PC-3 (cell line): Measurements from ENCODE around the gene ENTPD2. TPM values are rescaled to one million over a fixed set of nuclear protein-coding genes. Genes with fewer than 3 reads are reported as not detected.

Source experiments
- ATAC-seq: fragments of 200-7000 bp; cut with Tn5 transposase; 2 replicates; pipeline ENCODE4 v1.9.1; 2020; ENCODE audit warnings: mild to moderate bottlenecking, moderate library complexity
- BruUV-seq: library from RNA; stranded (reverse); fragments of 400-500 nt; replicated peaks from 2 replicates; lab custom pipeline; 2021; lab: Mats Ljungman, UMichigan
- CTCF ChIA-PET: fragments of 300-600 bp; sonication (Branson Sonifier 250); formaldehyde crosslinking; loops from one replicate; lab custom pipeline; 2022; ENCODE audit warnings: antibody characterized with exemption; lab: Charles Lee
- POLR2A ChIA-PET: fragments of 300-600 bp; sonication (Branson Sonifier 250); formaldehyde crosslinking; loops from one replicate; lab custom pipeline; 2022; ENCODE audit warnings: antibody characterized with exemption; ENCODE audit not compliant: unreplicated experiment; lab: Charles Lee
- DNase-seq: peaks from one replicate; pipeline ENCODE4 v3.0.0-alpha.2; 2015
- H2AFZ ChIP-seq: fragments of 300-600 bp; sonication (generic); 2 replicates; pipeline ENCODE4 v1.6.0; 2016; ENCODE audit warnings: antibody characterized with exemption, low read length
- H3F3A ChIP-seq: fragments of 300-600 bp; sonication (generic); one replicate; pipeline ENCODE4 v1.6.0; 2017; ENCODE audit warnings: antibody characterized with exemption, low read length, control low read depth, mild to moderate bottlenecking; ENCODE audit not compliant: unreplicated experiment
- H3K27ac ChIP-seq: fragments of 300-600 bp; sonication (generic); 2 replicates; pipeline ENCODE4 v1.5.1; 2016; ENCODE audit warnings: mild to moderate bottlenecking, low read length
- H3K27me3 ChIP-seq: fragments of 300-600 bp; sonication (generic); 2 replicates; pipeline ENCODE4 v1.6.1; 2016; ENCODE audit warnings: low read length, mixed read lengths
- H3K36me3 ChIP-seq: fragments of 300-600 bp; sonication (generic); 2 replicates; pipeline ENCODE4 v1.6.1; 2016; ENCODE audit warnings: low read depth, mixed run types, low read length, mixed read lengths
- H3K4me1 ChIP-seq: fragments of 300-600 bp; sonication (generic); 2 replicates; pipeline ENCODE4 v1.5.1; 2016; ENCODE audit warnings: low read length; ENCODE audit not compliant: insufficient read depth
- H3K4me2 ChIP-seq: fragments of 300-600 bp; sonication (generic); 2 replicates; pipeline ENCODE4 v1.6.0; 2016; ENCODE audit warnings: low read length
- H3K4me3 ChIP-seq: fragments of 300-600 bp; sonication (generic); 2 replicates; pipeline ENCODE4 v1.5.1; 2016; ENCODE audit warnings: mild to moderate bottlenecking, low read length, mixed read lengths
- H3K79me2 ChIP-seq: fragments of 300-600 bp; sonication (generic); 2 replicates; pipeline ENCODE4 v1.6.1; 2017; ENCODE audit warnings: low read length, mixed read lengths
- H3K9ac ChIP-seq: fragments of 300-600 bp; sonication (generic); 2 replicates; pipeline ENCODE4 v1.6.0; 2016; ENCODE audit warnings: mild to moderate bottlenecking, low read length
- H3K9me2 ChIP-seq: fragments of 300-600 bp; sonication (generic); replicated peaks from 2 replicates; pipeline ENCODE4 v1.6.1; 2016; ENCODE audit warnings: mixed run types, low read length, mixed read lengths
- H3K9me3 ChIP-seq: fragments of 300-600 bp; sonication (generic); 2 replicates; pipeline ENCODE4 v1.6.1; 2016; ENCODE audit warnings: low read length, mixed read lengths
- H4K20me1 ChIP-seq: fragments of 300-600 bp; sonication (generic); 2 replicates; pipeline ENCODE4 v1.6.1; 2016; ENCODE audit warnings: low read length, mixed read lengths
- EZH2 ChIP-seq: fragments of 300-600 bp; sonication (generic); IDR thresholded peaks from one replicate; pipeline ENCODE4 v1.6.1; 2017; ENCODE audit warnings: antibody characterized with exemption, mild to moderate bottlenecking, low read length; ENCODE audit not compliant: unreplicated experiment
- EZH2phosphoT487 ChIP-seq: fragments of 300-600 bp; sonication (generic); IDR thresholded peaks from 2 replicates; pipeline ENCODE4 v1.6.1; 2018; ENCODE audit warnings: mild to moderate bottlenecking, antibody characterized with exemption, low read length, borderline replicate concordance
- intact Hi-C: fragments of 100-400 bp; cut with micrococcal nuclease; formaldehyde crosslinking; loops from 2 replicates; pipeline ENCODE4 v1.9.0; 2023
- total RNA-seq: library from RNA; depleted of rRNA; stranded (reverse); fragments of >200 nt; gene quantifications from 2 replicates; pipeline ENCODE4 v1.2.3, GENCODE V29; 2014
- TF ChIP-seq, protein P1 (sequence below): fragments of 300-600 bp; sonication (generic); conservative IDR thresholded peaks from 2 replicates; pipeline ENCODE4 v1.5.1; 2017; ENCODE audit warnings: antibody characterized with exemption, low read depth, mild to moderate bottlenecking, low read length

Gene ENTPD2
- total RNA-seq, 1 experiment from 2014 or later = 1.3 TPM

DNA sequence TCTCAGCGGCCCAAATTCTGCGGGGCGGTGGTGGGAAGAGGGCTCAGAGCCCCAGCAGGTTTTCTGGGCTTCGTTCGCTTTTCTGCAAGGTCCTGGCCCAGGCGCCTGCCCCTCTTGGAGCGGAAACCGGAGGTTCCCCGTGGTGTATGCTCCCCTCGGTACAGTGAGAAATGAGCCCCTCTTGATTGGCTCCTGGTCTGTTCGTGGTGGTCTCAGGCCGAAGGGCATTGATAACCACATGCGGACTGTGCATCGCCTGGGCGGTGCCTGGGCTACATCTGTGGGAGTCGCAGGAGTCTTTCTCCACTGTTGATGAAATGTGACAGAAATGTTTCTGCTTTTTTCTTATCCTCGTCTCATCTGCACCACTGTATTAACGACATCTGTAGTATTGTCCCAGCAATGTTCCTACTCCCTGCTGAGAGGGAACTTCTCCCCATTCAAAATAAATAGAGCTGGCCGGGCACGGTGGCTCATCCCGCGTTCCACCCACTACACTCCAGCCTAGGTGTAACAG is 33.6 kb upstream of the ENTPD2 start:
- intact Hi-C loops = no loop called here
- no peaks in the 10 kb centered on the region for H3F3A ChIP-seq
- peaks cover 32% of the 10 kb centered on the region for H3K79me2 ChIP-seq
- BruUV-seq = no TSS peak
- peaks cover 37% of the 10 kb centered on the region for H3K4me1 ChIP-seq
- H4K20me1 ChIP-seq = no peaks in the 10 kb centered on the region
- peak overlapping the region; percentile 70 for H2AFZ ChIP-seq
- peak overlapping the region; percentile 41 for H3K27ac ChIP-seq
- TF ChIP-seq EZH2 (no peak), EZH2phosphoT487 (no peak)
- TF ChIP-seq, protein P1, sequence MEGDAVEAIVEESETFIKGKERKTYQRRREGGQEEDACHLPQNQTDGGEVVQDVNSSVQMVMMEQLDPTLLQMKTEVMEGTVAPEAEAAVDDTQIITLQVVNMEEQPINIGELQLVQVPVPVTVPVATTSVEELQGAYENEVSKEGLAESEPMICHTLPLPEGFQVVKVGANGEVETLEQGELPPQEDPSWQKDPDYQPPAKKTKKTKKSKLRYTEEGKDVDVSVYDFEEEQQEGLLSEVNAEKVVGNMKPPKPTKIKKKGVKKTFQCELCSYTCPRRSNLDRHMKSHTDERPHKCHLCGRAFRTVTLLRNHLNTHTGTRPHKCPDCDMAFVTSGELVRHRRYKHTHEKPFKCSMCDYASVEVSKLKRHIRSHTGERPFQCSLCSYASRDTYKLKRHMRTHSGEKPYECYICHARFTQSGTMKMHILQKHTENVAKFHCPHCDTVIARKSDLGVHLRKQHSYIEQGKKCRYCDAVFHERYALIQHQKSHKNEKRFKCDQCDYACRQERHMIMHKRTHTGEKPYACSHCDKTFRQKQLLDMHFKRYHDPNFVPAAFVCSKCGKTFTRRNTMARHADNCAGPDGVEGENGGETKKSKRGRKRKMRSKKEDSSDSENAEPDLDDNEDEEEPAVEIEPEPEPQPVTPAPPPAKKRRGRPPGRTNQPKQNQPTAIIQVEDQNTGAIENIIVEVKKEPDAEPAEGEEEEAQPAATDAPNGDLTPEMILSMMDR = no peak
- POLR2A ChIA-PET = no interaction called here
- peak overlapping the region; percentile 79 for H3K4me3 ChIP-seq
- CTCF ChIA-PET = interaction anchor here (1.3 kb wide), 1 partner anchor 20 kb away, joined by 4 read pairs; no protein-coding TSS in a partner anchor
- ATAC-seq = no peak
- H3K4me2 ChIP-seq = peak overlapping the region; percentile 93
- H3K9ac ChIP-seq = peak overlapping the region; percentile 84
- H3K9me2 ChIP-seq = no peaks in the 10 kb centered on the region
- no peaks in the 10 kb centered on the region for H3K36me3 ChIP-seq
- no peaks in the 10 kb centered on the region for H3K27me3 ChIP-seq
- no peak for DNase-seq
- no peaks in the 10 kb centered on the region for H3K9me3 ChIP-seq

DNA sequence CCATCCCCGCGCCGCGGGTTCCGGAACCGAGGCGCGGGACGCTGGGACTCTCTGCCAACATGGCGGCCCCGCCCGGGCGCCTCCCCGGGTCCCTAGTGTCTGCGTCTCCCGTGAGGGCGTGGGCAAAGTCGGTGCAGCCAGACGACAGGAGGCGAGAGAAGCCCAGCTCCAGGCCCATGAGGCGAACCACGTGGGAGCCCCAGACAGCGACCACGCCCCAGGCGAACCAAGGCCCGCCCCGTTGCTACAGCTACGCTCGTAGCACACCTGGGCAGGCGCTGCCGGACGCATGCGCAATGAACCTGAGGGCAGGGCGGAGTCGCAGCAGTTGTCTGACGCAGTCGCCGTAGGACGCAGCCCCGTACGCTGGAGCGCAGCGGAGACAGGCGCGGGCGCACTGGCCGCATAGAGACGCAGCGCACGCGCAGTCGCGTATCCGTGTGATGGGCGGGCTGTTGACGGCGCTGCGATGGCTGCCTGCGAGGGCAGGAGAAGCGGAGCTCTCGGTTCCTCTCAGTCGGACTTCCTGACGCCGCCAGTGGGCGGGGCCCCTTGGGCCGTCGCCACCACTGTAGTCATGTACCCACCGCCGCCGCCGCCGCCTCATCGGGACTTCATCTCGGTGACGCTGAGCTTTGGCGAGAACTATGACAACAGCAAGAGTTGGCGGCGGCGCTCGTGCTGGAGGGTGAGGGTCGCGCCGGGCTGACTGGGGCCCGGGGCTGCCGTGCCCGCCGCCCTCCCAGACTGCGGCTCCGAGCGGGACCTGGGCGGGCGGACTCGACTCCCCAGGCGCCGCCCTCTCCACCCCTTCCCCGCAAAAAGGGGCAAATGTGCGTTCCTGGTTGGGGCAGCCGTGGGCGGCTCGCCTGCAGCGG is 32.9 kb upstream of the ENTPD2 start, which contains the start of gene MAN1B1:
Gene MAN1B1, plus strand, starts transcription at position 455 of the 878 bp plus-strand sequence. Its CDS starts 15 bp downstream, at position 470.
- H3K9ac ChIP-seq = peak within 1 kb of the TSS; percentile 99
- no peaks in the 10 kb centered on the region for H3K27me3 ChIP-seq
- no TSS peak for BruUV-seq
- DNase-seq = peak; percentile 98
- H3K9me3 ChIP-seq = no peaks in the 10 kb centered on the region
- no peaks in the 10 kb centered on the region for H3F3A ChIP-seq
- peaks cover 37% of the 10 kb centered on the region for H3K4me1 ChIP-seq
- H4K20me1 ChIP-seq = no peaks in the 10 kb centered on the region
- peaks cover 32% of the 10 kb centered on the region for H3K79me2 ChIP-seq
- intact Hi-C loops = loop anchor here (1.0 kb wide), 1 partner anchor 16 kb away; the partner anchor contains the start of gene SAPCD2
- H2AFZ ChIP-seq = peak within 1 kb of the TSS; percentile 70
- H3K4me2 ChIP-seq = peak within 1 kb of the TSS; percentile 93
- peak within 1 kb of the TSS; percentile 79 for H3K4me3 ChIP-seq
- TF ChIP-seq EZH2phosphoT487 (no peak), EZH2 (no peak)
- TF ChIP-seq, protein P1 = no peak
- peak; percentile 82 for ATAC-seq
- H3K27ac ChIP-seq = peak within 1 kb of the TSS; percentile 94
- no peaks in the 10 kb centered on the region for H3K36me3 ChIP-seq
- H3K9me2 ChIP-seq = no peaks in the 10 kb centered on the region
- POLR2A ChIA-PET = interaction anchor here (0.6 kb wide), 2 partner anchors 131 to 133 kb away, joined by 4 to 7 read pairs; no protein-coding TSS in a partner anchor
- CTCF ChIA-PET = interaction anchor here (0.5 to 1.3 kb wide), 3 partner anchors 19 to 64 kb away, joined by 4 to 6 read pairs (median 4); no protein-coding TSS in a partner anchor
